SK-N-MC (cell line): ENCODE measurements around the gene DLGAP4.
"Not testable (repeated sequence)": the region's sequence is repeated elsewhere in the genome, so short reads cannot be mapped to it uniquely, and the experiment has no call there.

ENCODE experiments used
- DNase-seq: peaks from one replicate; pipeline ENCODE4 v3.0.0-alpha.2; 2011; ENCODE audit warnings: low read depth, low spot score
- H3K27ac ChIP-seq: fragments of 200-600 bp; sonication (generic); 2 replicates; pipeline ENCODE4 v1.5.1; 2016; ENCODE audit warnings: mixed run types
- H3K36me3 ChIP-seq: fragments of 200-600 bp; sonication (generic); 2 replicates; pipeline ENCODE4 v1.6.1; 2017; ENCODE audit warnings: antibody characterized with exemption, low read length, mixed read lengths; ENCODE audit not compliant: insufficient read depth
- H3K4me3 ChIP-seq: fragments of 200-600 bp; sonication (generic); 2 replicates; pipeline ENCODE4 v1.5.1; 2016
- H3K9ac ChIP-seq: fragments of 200-600 bp; sonication (generic); 2 replicates; pipeline ENCODE4 v1.8.0; 2017; ENCODE audit warnings: mixed run types, mixed read lengths; ENCODE audit not compliant: insufficient read length
- H3K9me3 ChIP-seq: fragments of 200-600 bp; sonication (generic); 2 replicates; pipeline ENCODE4 v1.6.1; 2017; ENCODE audit warnings: low read depth, mild to moderate bottlenecking, antibody characterized with exemption, low read length, moderate library complexity, mixed read lengths
- EZH2 ChIP-seq: fragments of 200-600 bp; sonication (generic); IDR thresholded peaks from one replicate; pipeline ENCODE4 v1.6.1; 2017; ENCODE audit warnings: antibody characterized with exemption
- FOXP2 ChIP-seq: optimal IDR thresholded peaks from 2 replicates; pipeline ENCODE3; 2011; ENCODE audit warnings: mild to moderate bottlenecking, moderate library complexity; ENCODE audit not compliant: insufficient read depth; ENCODE audit errors: extremely low read length, control extremely low read depth
- POLR2AphosphoS5 ChIP-seq: IDR thresholded peaks from 2 replicates; pipeline ENCODE4 v1.6.1; 2012; ENCODE audit warnings: mild to moderate bottlenecking, low read depth, low read length, borderline replicate concordance

DLGAP4 gene

DNA sequence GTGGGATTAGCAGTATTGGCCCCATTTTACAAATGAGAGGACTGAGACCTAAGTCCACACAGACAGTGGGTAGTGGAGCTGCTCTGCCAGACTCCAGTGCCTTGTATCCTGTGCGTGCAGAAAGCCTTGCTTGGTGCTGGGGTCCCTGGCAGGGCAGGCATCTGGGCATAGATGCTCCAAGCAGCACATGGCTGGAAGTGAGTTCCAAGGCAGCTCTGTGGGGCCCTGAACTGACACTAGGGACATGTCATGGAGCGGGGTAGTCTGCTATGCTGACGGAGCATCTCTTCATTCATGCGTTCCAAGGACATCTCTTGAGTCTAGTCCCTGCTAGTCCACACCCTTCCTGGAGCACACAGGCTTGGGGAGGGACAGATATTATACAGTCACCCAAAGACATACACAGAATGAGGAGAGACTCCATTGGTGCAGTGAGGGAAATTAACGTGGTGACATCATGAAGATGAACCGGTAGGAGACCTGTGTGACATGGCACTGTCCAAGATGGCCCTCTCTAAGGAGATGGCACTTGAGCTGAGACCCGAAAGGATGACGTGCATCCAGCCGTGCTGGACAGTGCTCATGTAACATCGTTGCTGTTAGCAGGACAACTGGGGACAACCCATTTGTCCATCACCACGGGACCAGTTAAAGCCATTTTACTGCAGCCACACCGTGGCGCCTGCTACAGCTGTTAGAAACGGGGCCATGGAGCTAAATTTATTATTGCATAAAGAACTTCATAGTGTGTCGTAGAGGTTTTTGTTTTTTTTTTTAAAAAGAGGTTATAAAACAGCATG lies 65.1 kb downstream of the DLGAP4 start:
- TF ChIP-seq POLR2AphosphoS5 (no peak), FOXP2 (no peak), EZH2 (no peak)
- H3K9ac ChIP-seq: no peak overlapping the region

DNA sequence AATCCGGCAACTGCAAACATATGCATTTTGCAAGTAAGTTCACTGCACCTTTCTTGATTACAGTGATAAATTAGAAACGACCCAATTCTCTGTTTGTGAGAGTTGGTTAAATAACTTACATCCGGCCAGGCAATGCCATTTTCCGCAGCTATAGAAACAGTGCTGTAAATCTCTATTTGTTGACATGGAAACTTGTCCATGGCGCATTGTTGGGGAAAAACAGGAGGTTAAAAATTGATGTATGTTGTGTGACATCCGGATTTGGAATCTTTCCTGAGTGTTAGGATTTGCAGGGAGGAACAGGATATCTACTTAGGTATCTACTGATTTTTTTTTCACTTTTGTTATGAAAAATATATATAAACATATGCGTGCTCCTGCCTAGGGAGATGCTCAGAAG lies 66.5 kb downstream of the DLGAP4 start:
- TF ChIP-seq EZH2 (no peak), POLR2AphosphoS5 (no peak), FOXP2 (no peak)
- DNase-seq: no peak
- H3K36me3 ChIP-seq: no peaks in the 10 kb centered on the region
- no peak overlapping the region for H3K4me3 ChIP-seq
- H3K9ac ChIP-seq: no peak overlapping the region
- H3K27ac ChIP-seq: no peak overlapping the region
- no peaks in the 10 kb centered on the region for H3K9me3 ChIP-seq

More for the DNA sequence above, 65.1 kb downstream of the DLGAP4 start:
- Histone ChIP-seq H3K27ac (no peak overlapping the region), H3K9me3 (no peaks in the 10 kb centered on the region), H3K4me3 (no peak overlapping the region), H3K36me3 (no peaks in the 10 kb centered on the region)
- DNase-seq: no peak

DNA sequence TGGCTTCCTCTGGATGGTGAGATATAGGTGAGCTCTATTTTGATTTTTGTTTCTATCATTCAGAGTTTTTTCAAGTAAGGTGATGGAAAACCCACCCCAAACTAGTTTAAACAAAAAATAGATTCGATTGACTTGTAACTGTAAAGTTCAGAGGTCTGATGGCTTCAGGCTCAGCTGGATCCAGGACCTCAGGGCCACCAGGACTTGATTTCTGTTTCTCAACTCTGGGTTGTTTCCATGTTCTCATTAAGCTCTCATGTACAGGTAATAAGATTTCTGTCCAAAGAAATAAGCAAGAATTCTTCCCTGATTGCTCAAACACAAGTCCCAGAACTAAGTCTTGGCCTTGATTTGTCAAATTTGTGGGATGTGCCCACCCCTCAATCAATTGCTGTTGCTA lies 67.0 kb downstream of the DLGAP4 start:
- H3K9me3 ChIP-seq: no peaks in the 10 kb centered on the region
- no peak overlapping the region for H3K27ac ChIP-seq
- DNase-seq: no peak
- no peak for TF ChIP-seq FOXP2
- TF ChIP-seq EZH2: no peak
- TF ChIP-seq POLR2AphosphoS5: no peak
- H3K36me3 ChIP-seq: no peaks in the 10 kb centered on the region
- H3K9ac ChIP-seq: no peak overlapping the region
- H3K4me3 ChIP-seq: no peak overlapping the region

DNA sequence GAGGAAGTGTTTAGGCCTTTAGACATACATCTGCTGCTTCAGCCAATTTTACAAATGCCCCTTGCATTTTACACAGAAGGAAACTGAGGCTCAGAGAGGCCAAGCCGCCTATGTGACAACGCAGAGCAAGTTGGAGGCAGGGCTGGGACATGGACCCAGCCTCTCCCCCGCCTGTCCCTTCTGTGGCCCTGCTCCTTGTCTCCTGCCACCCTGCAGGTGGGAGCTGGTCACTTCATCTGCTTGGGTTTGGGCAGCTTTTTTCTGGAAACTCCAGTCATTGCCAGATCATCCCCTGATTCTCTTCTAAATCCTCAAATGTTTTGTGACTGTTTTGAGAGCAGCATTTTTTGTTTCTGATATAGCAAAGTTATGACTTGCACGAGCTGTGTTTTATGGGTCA lies 68.9 kb downstream of the DLGAP4 start:
- no peak overlapping the region for H3K9ac ChIP-seq
- no peak overlapping the region for H3K4me3 ChIP-seq
- no peaks in the 10 kb centered on the region for H3K9me3 ChIP-seq
- no peak for TF ChIP-seq POLR2AphosphoS5
- no peak for TF ChIP-seq FOXP2
- no peak for TF ChIP-seq EZH2
- H3K36me3 ChIP-seq: no peaks in the 10 kb centered on the region
- H3K27ac ChIP-seq: no peak overlapping the region
- no peak for DNase-seq

- Histone ChIP-seq H3K27ac (no peak overlapping the region), H3K9ac (no peak overlapping the region), H3K9me3 (no peaks in the 10 kb centered on the region), H3K4me3 (no peak overlapping the region), H3K36me3 (no peaks in the 10 kb centered on the region)
- TF ChIP-seq POLR2AphosphoS5: no peak
- no peak for TF ChIP-seq FOXP2
- no peak for TF ChIP-seq EZH2
- DNase-seq: no peak
Observed at GRCh38 chr20:36377348-36378326, 71.5 kb downstream of the DLGAP4 start.

GRCh38 chr20:36378686-36379085 lies 72.5 kb downstream of the DLGAP4 start:
- no peak overlapping the region for H3K9ac ChIP-seq
- H3K27ac ChIP-seq: no peak overlapping the region
- no peaks in the 10 kb centered on the region for H3K36me3 ChIP-seq
- no peaks in the 10 kb centered on the region for H3K9me3 ChIP-seq
- DNase-seq: no peak
- no peak overlapping the region for H3K4me3 ChIP-seq
- TF ChIP-seq POLR2AphosphoS5 (no peak), FOXP2 (no peak), EZH2 (no peak)

GRCh38 chr20:36379914-36380313 lies 73.8 kb downstream of the DLGAP4 start:
- not testable (repeated sequence) for DNase-seq

DNA sequence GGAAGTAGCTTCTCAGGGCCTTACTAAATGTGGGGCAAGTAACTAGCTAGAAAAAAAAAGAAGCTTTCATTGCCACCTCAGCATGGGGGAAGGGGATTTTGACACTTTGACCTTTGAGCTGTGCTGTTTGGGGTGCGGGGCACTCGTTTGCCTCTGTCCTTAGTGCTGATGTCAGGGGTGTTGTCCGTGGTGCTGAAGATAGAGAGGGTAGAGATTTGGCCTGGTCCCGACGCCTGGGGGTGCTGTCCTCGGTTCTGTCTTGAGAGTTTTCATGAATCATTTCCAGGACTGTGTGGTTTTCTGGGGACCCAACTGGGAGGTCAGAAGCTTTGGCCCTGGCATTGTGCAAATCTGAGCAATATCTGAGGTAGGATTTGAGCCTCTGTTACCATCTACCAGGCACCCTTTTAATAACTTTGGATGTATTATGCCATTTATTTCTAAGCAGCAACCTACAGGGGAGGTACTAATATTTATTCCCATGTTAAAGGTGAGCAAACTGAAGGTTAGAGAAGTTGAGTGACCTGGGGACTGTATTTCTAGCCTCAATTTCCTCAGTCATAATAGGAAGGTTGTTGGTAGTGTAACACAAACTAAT lies 78.0 kb downstream of the DLGAP4 start:
- Histone ChIP-seq H3K9me3 (no peaks in the 10 kb centered on the region), H3K9ac (no peak overlapping the region), H3K27ac (no peak overlapping the region), H3K36me3 (no peaks in the 10 kb centered on the region), H3K4me3 (no peak overlapping the region)
- TF ChIP-seq FOXP2 (peak; percentile 51), EZH2 (no peak)
- peak; percentile 3 for DNase-seq

More at GRCh38 chr20:36379914-36380313, 73.8 kb downstream of the DLGAP4 start:
- not testable (repeated sequence) for H3K9me3 ChIP-seq, H3K9ac ChIP-seq, H3K36me3 ChIP-seq, H3K27ac ChIP-seq, H3K4me3 ChIP-seq
